ENCODE data around the gene PLEKHD1.
A peak's percentile ranks its signal among the peaks of the same experiment; 100 is the strongest.
"Not testable (repeated sequence)": the region's sequence is repeated elsewhere in the genome, so short reads cannot be mapped to it uniquely, and the experiment has no call there.

The PLEKHD1 gene

GRCh38 chr14:69484444-69485314 lies at the start of gene PLEKHD1:
TSS of gene PLEKHD1 (plus strand) at chr14:69484728. CDS start at chr14:69484966, 238 bp downstream.
- DNase-seq, result no peak

- no peak for DNase-seq
Measured at GRCh38 chr14:69439521-69440270, 44.8 kb upstream of the PLEKHD1 start.

GRCh38 chr14:69441948-69442347 lies 42.6 kb upstream of the PLEKHD1 start:
- DNase-seq, result no peak

GRCh38 chr14:69443296-69443805 lies 41.2 kb upstream of the PLEKHD1 start:
- DNase-seq, result no peak

GRCh38 chr14:69449216-69449615 lies 35.3 kb upstream of the PLEKHD1 start:
- no peak for DNase-seq

- DNase-seq, result no peak
Measured at GRCh38 chr14:69451941-69452340, 32.6 kb upstream of the PLEKHD1 start.

- DNase-seq, result no peak
Measured at GRCh38 chr14:69458350-69458749, 26.2 kb upstream of the PLEKHD1 start.

GRCh38 chr14:69459122-69459521 lies 25.4 kb upstream of the PLEKHD1 start:
- no peak for DNase-seq

GRCh38 chr14:69460093-69460701 lies 24.3 kb upstream of the PLEKHD1 start:
- peak; percentile 80 for DNase-seq

- no peak for DNase-seq
Measured at GRCh38 chr14:69464379-69464778, 20.1 kb upstream of the PLEKHD1 start.

- DNase-seq, result no peak
Measured at GRCh38 chr14:69464829-69465228, 19.7 kb upstream of the PLEKHD1 start.

GRCh38 chr14:69468949-69469348 lies 15.6 kb upstream of the PLEKHD1 start:
- no peak for DNase-seq

GRCh38 chr14:69471436-69471835 lies 13.1 kb upstream of the PLEKHD1 start:
- no peak for DNase-seq

GRCh38 chr14:69471916-69472315 lies 12.6 kb upstream of the PLEKHD1 start:
- no peak for DNase-seq

GRCh38 chr14:69473260-69473659 lies 11.3 kb upstream of the PLEKHD1 start:
- no peak for DNase-seq

GRCh38 chr14:69473946-69474345 lies 10.6 kb upstream of the PLEKHD1 start:
- DNase-seq, result peak; percentile 12

GRCh38 chr14:69475194-69475818 lies 9.2 kb upstream of the PLEKHD1 start:
- DNase-seq, result peak; percentile 45

GRCh38 chr14:69476824-69477450 lies 7.6 kb upstream of the PLEKHD1 start:
- DNase-seq, result peak; percentile 27

GRCh38 chr14:69478055-69478454 lies 6.5 kb upstream of the PLEKHD1 start:
- DNase-seq, result not testable (repeated sequence)

GRCh38 chr14:69479696-69480095 lies 4.8 kb upstream of the PLEKHD1 start:
- DNase-seq, result no peak

GRCh38 chr14:69480136-69480535 lies 4.4 kb upstream of the PLEKHD1 start:
- DNase-seq, result peak; percentile 36

- DNase-seq, result no peak
Measured at GRCh38 chr14:69481815-69482568, 2.5 kb upstream of the PLEKHD1 start.

Data from activated effector memory CD4-positive, alpha-beta T cell treated with anti-CD3 and anti-CD28 coated beads, Interleukin-2, amount 50 U/mL, for 16 hours (primary cell).